HepG2 (cell line): ENCODE results near the gene ZPR1. TPM values are rescaled to one million over a fixed set of nuclear protein-coding genes. Genes with fewer than 3 reads are reported as not detected.

Source experiments
- AHR ChIP-seq: IDR thresholded peaks from 2 replicates; pipeline ENCODE4 v1.6.1; 2018; ENCODE audit warnings: missing genetic modification reagents, missing compliant biosample characterization
- ASH2L ChIP-seq: fragments of 300-600, 200-600 bp; sonication (generic); IDR thresholded peaks from 2 replicates; pipeline ENCODE4 v1.7.0; 2017; ENCODE audit warnings: low read depth, mild to moderate bottlenecking, moderate library complexity, mixed read lengths, low read length; ENCODE audit not compliant: insufficient read length
- CHD2 ChIP-seq: IDR thresholded peaks from 2 replicates; pipeline ENCODE4 v1.6.1; 2011; ENCODE audit warnings: low read depth, low read length, improper control_type of control experiment
- DMAP1 ChIP-seq: IDR thresholded peaks from 2 replicates; pipeline ENCODE4 v1.6.1; 2016
- MTF2 ChIP-seq: sonication (generic); formaldehyde crosslinking; IDR thresholded peaks from 2 replicates; pipeline ENCODE4 v1.5.0; 2020; ENCODE audit warnings: missing genetic modification reagents, borderline replicate concordance
- MYNN ChIP-seq: sonication (generic); formaldehyde crosslinking; IDR thresholded peaks from 2 replicates; pipeline ENCODE4 v1.4.0; 2020; ENCODE audit warnings: mild to moderate bottlenecking, low read depth, missing genetic modification reagents
- NR2F6 ChIP-seq, 2 experiments: IDR thresholded peaks; 2 replicates each; pipeline ENCODE4 v1.6.1; 2016; ENCODE audit warnings: antibody characterized with exemption in 1 of 2, mild to moderate bottlenecking in 1 of 2
- POLR2AphosphoS5 ChIP-seq: IDR thresholded peaks from 2 replicates; pipeline ENCODE4 v1.6.1; 2012; ENCODE audit warnings: low read depth, low read length
- RAD51 ChIP-seq: fragments of 450-650 bp; IDR thresholded peaks from 2 replicates; pipeline ENCODE4 v1.6.1; 2016; ENCODE audit warnings: borderline replicate concordance
- SIX1 ChIP-seq: sonication (generic); formaldehyde crosslinking; IDR thresholded peaks from 2 replicates; pipeline ENCODE4 v1.4.0; 2020; ENCODE audit warnings: missing genetic modification reagents, borderline replicate concordance
- SOX5 ChIP-seq: IDR thresholded peaks from 2 replicates; pipeline ENCODE4 v1.6.1; 2016; ENCODE audit warnings: borderline replicate concordance
- SRSF9 ChIP-seq: fragments of 200-400 bp; formaldehyde crosslinking; IDR thresholded peaks from 2 replicates; pipeline ENCODE4 v1.6.1; 2018; ENCODE audit warnings: borderline replicate concordance, mild to moderate bottlenecking, low read depth, low read length; ENCODE audit not compliant: insufficient read depth, poor library complexity, severe bottlenecking
- TBX2 ChIP-seq: sonication (generic); formaldehyde crosslinking; IDR thresholded peaks from 2 replicates; pipeline ENCODE4 v1.5.0; 2020; ENCODE audit warnings: missing genetic modification reagents, mild to moderate bottlenecking, borderline replicate concordance
- THAP11 ChIP-seq: IDR thresholded peaks from 2 replicates; pipeline ENCODE4 v1.6.1; 2016; ENCODE audit warnings: missing biosample characterization, missing genetic modification reagents
- ZNF251 ChIP-seq: sonication (generic); formaldehyde crosslinking; IDR thresholded peaks from 2 replicates; pipeline ENCODE4 v1.9.0; 2021; ENCODE audit warnings: mild to moderate bottlenecking, missing genetic modification reagents
- ZNF446 ChIP-seq: sonication (generic); formaldehyde crosslinking; IDR thresholded peaks from 2 replicates; pipeline ENCODE4 v1.5.0; 2020; ENCODE audit warnings: mild to moderate bottlenecking, missing genetic modification reagents
- ZNF782 ChIP-seq: sonication (generic); formaldehyde crosslinking; IDR thresholded peaks from 2 replicates; pipeline ENCODE4 v1.4.0; 2020; ENCODE audit warnings: missing genetic modification reagents, mild to moderate bottlenecking, borderline replicate concordance
- polyA plus RNA-seq, 8 experiments: library from polyadenylated mRNA; depleted of rRNA in 3 of 8; stranded (reverse) in 7 of 8; unstranded in 1 of 8; fragments of >200 nt; fragmentation: Illumina TruSeq in 4 of 8; extraction: Trizol in 4 of 8; gene quantifications; 2 replicates each; pipeline versions ENCODE4 v1.2.1 to v1.2.3, GENCODE V29; 2011 to 2016; ENCODE audit warnings: low read depth in 4 of 8, missing spikeins in 1 of 8, mixed read lengths in 1 of 8; ENCODE audit not compliant: insufficient read depth in 1 of 8
- total RNA-seq, 5 experiments: library from RNA; depleted of rRNA; stranded (reverse); fragments of >200 nt; fragmentation: Illumina TruSeq; extraction: Trizol; gene quantifications; 2 replicates each; pipeline ENCODE4 v1.2.3, GENCODE V29; 2016; ENCODE audit warnings: low read depth in 1 of 5
- TF ChIP-seq, protein P1 (sequence below): sonication (generic); formaldehyde crosslinking; IDR thresholded peaks from 2 replicates; pipeline ENCODE4 v1.4.0; 2020; ENCODE audit warnings: mild to moderate bottlenecking, low read depth, missing genetic modification reagents
- TF ChIP-seq, protein P2 (sequence below): IDR thresholded peaks from 2 replicates; pipeline ENCODE4 v1.6.1; 2016; ENCODE audit warnings: missing compliant biosample characterization, missing genetic modification reagents, borderline replicate concordance
- TF ChIP-seq, protein P3 (sequence below): sonication (generic); formaldehyde crosslinking; IDR thresholded peaks from 2 replicates; pipeline ENCODE4 v1.9.0; 2021; ENCODE audit warnings: mild to moderate bottlenecking, missing genetic modification reagents
- TF ChIP-seq, protein P4 (sequence below): sonication (generic); formaldehyde crosslinking; IDR thresholded peaks from 2 replicates; pipeline ENCODE4 v1.4.0; 2020; ENCODE audit warnings: mild to moderate bottlenecking, missing genetic modification reagents

ZPR1 gene
- total and polyA plus RNA-seq, 2 of the 13 experiments (the other 11 are each of a cell fraction or from before 2014, with no cell fraction given) = 40.0 to 79.3 TPM

DNA sequence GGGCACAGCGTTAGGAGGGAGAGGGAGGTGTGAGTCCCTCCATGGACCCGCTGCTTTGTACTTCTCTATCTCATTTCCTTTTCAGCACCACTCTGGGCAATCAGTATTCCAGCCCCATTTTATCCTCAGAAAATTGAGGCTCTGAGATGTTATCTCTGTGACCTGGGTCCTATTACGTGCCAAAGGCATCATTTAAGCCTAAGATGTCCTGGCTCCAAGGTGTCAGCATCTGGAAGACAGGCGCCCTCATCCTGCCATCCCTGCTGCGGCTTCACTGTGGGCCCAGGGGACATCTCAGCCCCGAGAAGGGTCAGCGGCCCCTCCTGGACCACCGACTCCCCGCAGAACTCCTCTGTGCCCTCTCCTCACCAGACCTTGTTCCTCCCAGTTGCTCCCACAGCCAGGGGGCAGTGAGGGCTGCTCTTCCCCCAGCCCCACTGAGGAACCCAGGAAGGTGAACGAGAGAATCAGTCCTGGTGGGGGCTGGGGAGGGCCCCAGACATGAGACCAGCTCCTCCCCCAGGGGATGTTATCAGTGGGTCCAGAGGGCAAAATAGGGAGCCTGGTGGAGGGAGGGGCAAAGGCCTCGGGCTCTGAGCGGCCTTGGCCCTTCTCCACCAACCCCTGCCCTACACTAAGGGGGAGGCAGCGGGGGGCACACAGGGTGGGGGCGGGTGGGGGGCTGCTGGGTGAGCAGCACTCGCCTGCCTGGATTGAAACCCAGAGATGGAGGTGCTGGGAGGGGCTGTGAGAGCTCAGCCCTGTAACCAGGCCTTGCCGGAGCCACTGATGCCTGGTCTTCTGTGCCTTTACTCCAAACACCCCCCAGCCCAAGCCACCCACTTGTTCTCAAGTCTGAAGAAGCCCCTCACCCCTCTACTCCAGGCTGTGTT is 41.1 kb upstream of the ZPR1 start (continued):
- TF ChIP-seq, protein P1, sequence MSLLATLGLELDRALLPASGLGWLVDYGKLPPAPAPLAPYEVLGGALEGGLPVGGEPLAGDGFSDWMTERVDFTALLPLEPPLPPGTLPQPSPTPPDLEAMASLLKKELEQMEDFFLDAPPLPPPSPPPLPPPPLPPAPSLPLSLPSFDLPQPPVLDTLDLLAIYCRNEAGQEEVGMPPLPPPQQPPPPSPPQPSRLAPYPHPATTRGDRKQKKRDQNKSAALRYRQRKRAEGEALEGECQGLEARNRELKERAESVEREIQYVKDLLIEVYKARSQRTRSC = no peak
- peak; percentile 56; the same call in 1 of the 2 replicates for TF ChIP-seq CHD2
- no peak for TF ChIP-seq MYNN (CRISPR knock-in tag)
- TF ChIP-seq AHR (CRISPR knock-in tag) = no peak
- TF ChIP-seq, protein P2, sequence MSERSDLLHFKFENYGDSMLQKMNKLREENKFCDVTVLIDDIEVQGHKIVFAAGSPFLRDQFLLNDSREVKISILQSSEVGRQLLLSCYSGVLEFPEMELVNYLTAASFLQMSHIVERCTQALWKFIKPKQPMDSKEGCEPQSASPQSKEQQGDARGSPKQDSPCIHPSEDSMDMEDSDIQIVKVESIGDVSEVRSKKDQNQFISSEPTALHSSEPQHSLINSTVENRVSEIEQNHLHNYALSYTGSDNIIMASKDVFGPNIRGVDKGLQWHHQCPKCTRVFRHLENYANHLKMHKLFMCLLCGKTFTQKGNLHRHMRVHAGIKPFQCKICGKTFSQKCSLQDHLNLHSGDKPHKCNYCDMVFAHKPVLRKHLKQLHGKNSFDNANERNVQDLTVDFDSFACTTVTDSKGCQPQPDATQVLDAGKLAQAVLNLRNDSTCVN = 0 out of 2 replicates have a peak, but pooled peaks have one; percentile 33
- TF ChIP-seq, protein P3, sequence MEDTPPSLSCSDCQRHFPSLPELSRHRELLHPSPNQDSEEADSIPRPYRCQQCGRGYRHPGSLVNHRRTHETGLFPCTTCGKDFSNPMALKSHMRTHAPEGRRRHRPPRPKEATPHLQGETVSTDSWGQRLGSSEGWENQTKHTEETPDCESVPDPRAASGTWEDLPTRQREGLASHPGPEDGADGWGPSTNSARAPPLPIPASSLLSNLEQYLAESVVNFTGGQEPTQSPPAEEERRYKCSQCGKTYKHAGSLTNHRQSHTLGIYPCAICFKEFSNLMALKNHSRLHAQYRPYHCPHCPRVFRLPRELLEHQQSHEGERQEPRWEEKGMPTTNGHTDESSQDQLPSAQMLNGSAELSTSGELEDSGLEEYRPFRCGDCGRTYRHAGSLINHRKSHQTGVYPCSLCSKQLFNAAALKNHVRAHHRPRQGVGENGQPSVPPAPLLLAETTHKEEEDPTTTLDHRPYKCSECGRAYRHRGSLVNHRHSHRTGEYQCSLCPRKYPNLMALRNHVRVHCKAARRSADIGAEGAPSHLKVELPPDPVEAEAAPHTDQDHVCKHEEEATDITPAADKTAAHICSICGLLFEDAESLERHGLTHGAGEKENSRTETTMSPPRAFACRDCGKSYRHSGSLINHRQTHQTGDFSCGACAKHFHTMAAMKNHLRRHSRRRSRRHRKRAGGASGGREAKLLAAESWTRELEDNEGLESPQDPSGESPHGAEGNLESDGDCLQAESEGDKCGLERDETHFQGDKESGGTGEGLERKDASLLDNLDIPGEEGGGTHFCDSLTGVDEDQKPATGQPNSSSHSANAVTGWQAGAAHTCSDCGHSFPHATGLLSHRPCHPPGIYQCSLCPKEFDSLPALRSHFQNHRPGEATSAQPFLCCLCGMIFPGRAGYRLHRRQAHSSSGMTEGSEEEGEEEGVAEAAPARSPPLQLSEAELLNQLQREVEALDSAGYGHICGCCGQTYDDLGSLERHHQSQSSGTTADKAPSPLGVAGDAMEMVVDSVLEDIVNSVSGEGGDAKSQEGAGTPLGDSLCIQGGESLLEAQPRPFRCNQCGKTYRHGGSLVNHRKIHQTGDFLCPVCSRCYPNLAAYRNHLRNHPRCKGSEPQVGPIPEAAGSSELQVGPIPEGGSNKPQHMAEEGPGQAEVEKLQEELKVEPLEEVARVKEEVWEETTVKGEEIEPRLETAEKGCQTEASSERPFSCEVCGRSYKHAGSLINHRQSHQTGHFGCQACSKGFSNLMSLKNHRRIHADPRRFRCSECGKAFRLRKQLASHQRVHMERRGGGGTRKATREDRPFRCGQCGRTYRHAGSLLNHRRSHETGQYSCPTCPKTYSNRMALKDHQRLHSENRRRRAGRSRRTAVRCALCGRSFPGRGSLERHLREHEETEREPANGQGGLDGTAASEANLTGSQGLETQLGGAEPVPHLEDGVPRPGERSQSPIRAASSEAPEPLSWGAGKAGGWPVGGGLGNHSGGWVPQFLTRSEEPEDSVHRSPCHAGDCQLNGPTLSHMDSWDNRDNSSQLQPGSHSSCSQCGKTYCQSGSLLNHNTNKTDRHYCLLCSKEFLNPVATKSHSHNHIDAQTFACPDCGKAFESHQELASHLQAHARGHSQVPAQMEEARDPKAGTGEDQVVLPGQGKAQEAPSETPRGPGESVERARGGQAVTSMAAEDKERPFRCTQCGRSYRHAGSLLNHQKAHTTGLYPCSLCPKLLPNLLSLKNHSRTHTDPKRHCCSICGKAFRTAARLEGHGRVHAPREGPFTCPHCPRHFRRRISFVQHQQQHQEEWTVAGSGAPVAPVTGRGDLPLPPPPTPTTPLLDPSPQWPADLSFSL (CRISPR knock-in tag) = no peak
- no peak for TF ChIP-seq SRSF9
- peak; percentile 63; the same call in 1 of the 2 replicates for TF ChIP-seq SIX1 (CRISPR knock-in tag)
- no peak for TF ChIP-seq MTF2 (CRISPR knock-in tag)
- TF ChIP-seq ZNF782 (CRISPR knock-in tag) = no peak; the same call in 1 of the 2 replicates
- TF ChIP-seq POLR2AphosphoS5 = peak; percentile 82
- TF ChIP-seq ASH2L = peak; percentile 78
- peak; percentile 88 for TF ChIP-seq NR2F6 (IDR thresholded peaks at IDR 0.05)
- TF ChIP-seq NR2F6 (CRISPR knock-in tag; IDR thresholded peaks at IDR 0.05) = peak; percentile 96
- no peak for TF ChIP-seq RAD51
- TF ChIP-seq, protein P4, sequence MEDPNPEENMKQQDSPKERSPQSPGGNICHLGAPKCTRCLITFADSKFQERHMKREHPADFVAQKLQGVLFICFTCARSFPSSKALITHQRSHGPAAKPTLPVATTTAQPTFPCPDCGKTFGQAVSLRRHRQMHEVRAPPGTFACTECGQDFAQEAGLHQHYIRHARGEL = no peak
- TF ChIP-seq ZNF446 = no peak
- TF ChIP-seq ZNF251 = no peak
- peak; percentile 77 for TF ChIP-seq DMAP1 (CRISPR knock-in tag)
- no peak; the same call in 1 of the 2 replicates for TF ChIP-seq THAP11 (CRISPR knock-in tag)
- TF ChIP-seq SOX5 = peak; percentile 85
- peak; percentile 66 for TF ChIP-seq TBX2 (CRISPR knock-in tag)
